Panc1 (cell line): ENCODE results near the gene GPR137C. TPM values are rescaled to one million over a fixed set of nuclear protein-coding genes. Genes with fewer than 3 reads are reported as not detected.

ENCODE experiments used
- ATAC-seq: fragments of 200-7000 bp; cut with Tn5 transposase; 2 replicates; pipeline ENCODE4 v1.9.1; 2020; ENCODE audit warnings: mild to moderate bottlenecking, moderate library complexity
- BruUV-seq: library from RNA; stranded (reverse); fragments of 400-500 nt; replicated peaks from 2 replicates; lab custom pipeline; 2021; lab: Mats Ljungman, UMichigan
- CTCF ChIA-PET: fragments of 300-600 bp; sonication (Branson Sonifier 250); formaldehyde crosslinking; loops from one replicate; lab custom pipeline; 2022; ENCODE audit warnings: antibody characterized with exemption; lab: Charles Lee
- POLR2A ChIA-PET: fragments of 300-600 bp; sonication (Branson Sonifier 250); formaldehyde crosslinking; loops from one replicate; lab custom pipeline; 2022; ENCODE audit warnings: antibody characterized with exemption; lab: Charles Lee
- DNase-seq: peaks from one replicate; pipeline ENCODE4 v3.0.0-alpha.2; 2010; ENCODE audit warnings: low read depth, low spot score
- H3K27ac ChIP-seq: 2 replicates; pipeline ENCODE4 v1.5.1; 2011; ENCODE audit warnings: mild to moderate bottlenecking, low read length, inconsistent platforms
- H3K27me3 ChIP-seq: fragments of 200-500 bp; sonication (Bioruptor generic); 2 replicates; pipeline ENCODE4 v1.6.0; 2014; ENCODE audit warnings: low read length, inconsistent platforms; ENCODE audit not compliant: control insufficient read depth, insufficient read depth
- H3K36me3 ChIP-seq: fragments of 200-500 bp; sonication (Bioruptor generic); 2 replicates; pipeline ENCODE4 v1.5.1; 2014; ENCODE audit warnings: inconsistent platforms, mild to moderate bottlenecking, low read length, moderate library complexity; ENCODE audit not compliant: control insufficient read depth, insufficient read depth
- H3K4me1 ChIP-seq: 2 replicates; pipeline ENCODE4 v1.5.1; 2011; ENCODE audit warnings: inconsistent platforms, mild to moderate bottlenecking, low read length, moderate library complexity; ENCODE audit not compliant: control insufficient read depth, insufficient read depth
- H3K4me3 ChIP-seq, 2 experiments: 2 replicates each; pipeline ENCODE4 v1.5.1; 2011 to 2012; ENCODE audit warnings: low read depth in 2 of 2, low read length in 2 of 2, mild to moderate bottlenecking in 2 of 2, inconsistent platforms in 1 of 2, moderate library complexity in 1 of 2
- H3K9me3 ChIP-seq: fragments of 200-500 bp; sonication (Bioruptor generic); 2 replicates; pipeline ENCODE4 v1.5.1; 2014; ENCODE audit warnings: low read depth, mild to moderate bottlenecking, inconsistent platforms, low read length, moderate library complexity; ENCODE audit not compliant: control insufficient read depth, insufficient read depth
- CTCF ChIP-seq: fragments of 450-650 bp; IDR thresholded peaks from 2 replicates; pipeline ENCODE4 v1.5.1; 2017; ENCODE audit warnings: mild to moderate bottlenecking
- POLR2AphosphoS5 ChIP-seq: IDR thresholded peaks from 2 replicates; pipeline ENCODE4 v1.6.1; 2012; ENCODE audit warnings: mild to moderate bottlenecking, low read depth, low read length, moderate library complexity
- REST ChIP-seq, 2 experiments: IDR thresholded peaks; 2 replicates each; pipeline ENCODE4 v1.6.1; 2011 to 2012; ENCODE audit warnings: low read depth in 2 of 2, control low read depth in 1 of 2, low read length in 1 of 2, mild to moderate bottlenecking in 1 of 2, moderate library complexity in 1 of 2; ENCODE audit not compliant: insufficient read depth in 1 of 2
- SIN3A ChIP-seq: IDR thresholded peaks from 2 replicates; pipeline ENCODE4 v1.6.1; 2012; ENCODE audit warnings: low read depth, mild to moderate bottlenecking, low read length, moderate library complexity, borderline replicate concordance; ENCODE audit not compliant: insufficient read depth
- TCF7L2 ChIP-seq: IDR thresholded peaks from 2 replicates; pipeline ENCODE4 v1.6.1; 2011; ENCODE audit warnings: mild to moderate bottlenecking, low read depth, low read length, inconsistent platforms
- in situ Hi-C: cut with HindIII; loops from 2 replicates; pipeline ENCODE4 v1.10.0; 2016; ENCODE audit warnings: low sequenced_read_pairs, low pct_unique_long_range_greater_than_20kb
- intact Hi-C: fragments of 100-400 bp; cut with micrococcal nuclease; formaldehyde crosslinking; loops from one replicate; pipeline ENCODE4 v1.10.0; 2022; ENCODE audit not compliant: unreplicated experiment
- total RNA-seq: library from RNA; stranded (reverse); gene quantifications from one replicate; pipeline ENCODE4 v1.2.1, GENCODE V29; 2021; ENCODE audit not compliant: unreplicated experiment

The GPR137C gene
- total RNA-seq, 1 experiment from 2014 or later, result 2.7 TPM

GRCh38 chr14:52602131-52602530 lies 49.5 kb downstream of the GPR137C start:
- ChIA-PET CTCF (no interaction called here), POLR2A (no interaction called here)
- in situ Hi-C loops, result no loop called here
- H3K27ac ChIP-seq, result no peak overlapping the region
- no peak for TF ChIP-seq SIN3A
- no peak for TF ChIP-seq POLR2AphosphoS5
- no peak for TF ChIP-seq TCF7L2
- no peak for TF ChIP-seq CTCF
- TF ChIP-seq REST (IDR thresholded peaks at IDR 0.05; ENCODE audit: insufficient read depth in 1 of 2, low read depth in 2 of 2, low read length in 1 of 2), result no peak
- no peaks in the 10 kb centered on the region for H3K36me3 ChIP-seq
- intact Hi-C loops, result no loop called here
- BruUV-seq, result no TSS peak
- H3K27me3 ChIP-seq, result no peaks in the 10 kb centered on the region
- H3K4me1 ChIP-seq, result no peaks in the 10 kb centered on the region
- ATAC-seq, result no peak
- no peaks in the 10 kb centered on the region for H3K9me3 ChIP-seq
- DNase-seq, result no peak
- H3K4me3 ChIP-seq, result no peak overlapping the region

DNA sequence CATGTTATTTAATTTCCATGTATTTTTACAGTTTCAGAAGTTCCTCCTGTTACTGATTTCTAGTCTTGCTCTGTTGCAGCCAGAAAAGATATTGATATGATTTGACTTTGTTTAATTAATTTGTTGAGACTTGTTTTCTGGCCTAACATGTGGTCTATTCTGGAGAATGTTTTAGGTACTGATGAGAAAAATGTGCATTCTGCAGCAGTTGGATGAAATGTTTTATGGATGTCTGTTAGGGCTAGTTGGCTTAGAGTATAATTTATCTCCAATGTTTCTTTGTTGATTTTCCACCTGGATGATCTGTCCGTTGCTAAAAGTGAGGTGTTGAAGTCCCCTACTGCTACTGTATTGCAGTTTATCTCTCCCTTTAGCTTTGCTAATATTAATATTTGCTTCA lies 54.4 kb downstream of the GPR137C start:
- ChIA-PET CTCF (no interaction called here), POLR2A (interaction anchor here (0.7 kb wide), 1 partner anchor 110 kb away, joined by 5 read pairs; no protein-coding TSS in a partner anchor)
- Histone ChIP-seq H3K4me3 (no peak overlapping the region), H3K36me3 (no peaks in the 10 kb centered on the region), H3K4me1 (no peaks in the 10 kb centered on the region), H3K9me3 (no peaks in the 10 kb centered on the region), H3K27me3 (no peaks in the 10 kb centered on the region), H3K27ac (no peak overlapping the region)
- ATAC-seq, result no peak
- in situ Hi-C loops, result no loop called here
- no TSS peak for BruUV-seq
- TF ChIP-seq POLR2AphosphoS5 (no peak), REST (IDR thresholded peaks at IDR 0.05; ENCODE audit: insufficient read depth in 1 of 2, low read depth in 2 of 2, low read length in 1 of 2) (no peak), SIN3A (no peak), TCF7L2 (no peak), CTCF (no peak)
- no peak for DNase-seq
- intact Hi-C loops, result no loop called here
